ENCODE data around the gene ZNF573. TPM values are rescaled to one million over a fixed set of nuclear protein-coding genes. Genes with fewer than 3 reads are reported as not detected.
"Not testable (repeated sequence)": the region's sequence is repeated elsewhere in the genome, so short reads cannot be mapped to it uniquely, and the experiment has no call there.

Gene ZNF573
- 20.9 TPM for polyA plus RNA-seq (ENCODE audit: insufficient read length)
- long read RNA-seq, donor 1, partial matches to known transcripts, result 8 of 8 reads
- long read RNA-seq, donor 1, other reads (novel, unspliced or antisense), result 0 of 8 reads
- long read RNA-seq, donor 2, result 0 reads
- long read RNA-seq, donor 3, partial matches to known transcripts, result 10 of 10 reads
- long read RNA-seq, donor 3, other reads (novel, unspliced or antisense), result 0 of 10 reads
- long read RNA-seq, donor 4, result 0 reads
- long read RNA-seq, donor 5, partial matches to known transcripts, result 0 of 7 reads
- long read RNA-seq, donor 5, other reads (novel, unspliced or antisense), result 7 of 7 reads
- long read RNA-seq, donor 6, partial matches to known transcripts, result 27 of 27 reads
- long read RNA-seq, donor 6, other reads (novel, unspliced or antisense), result 0 of 27 reads
- long read RNA-seq, donor 7, partial matches to known transcripts, result 63 of 63 reads
- long read RNA-seq, donor 7, other reads (novel, unspliced or antisense), result 0 of 63 reads
- long read RNA-seq, donor 8, partial matches to known transcripts, result 0 of 1 reads
- long read RNA-seq, donor 8, other reads (novel, unspliced or antisense), result 0 of 1 reads

- DNase-seq, result peak; percentile 93
These were observed at the start of gene ZNF573 for GRCh38 chr19:37779127-37780005. ZNF573 (minus strand) TSS chr19:37779586; CDS start chr19:37773729, 5,857 bp downstream.

- DNase-seq, result peak; percentile 81
These were observed 38.0 kb upstream of the ZNF573 start for GRCh38 chr19:37817180-37817981.

GRCh38 chr19:37815611-37816010 lies 36.2 kb upstream of the ZNF573 start:
- DNase-seq, result not testable (repeated sequence)

- DNase-seq, result no peak
These were observed 34.0 kb upstream of the ZNF573 start for GRCh38 chr19:37813340-37813739.

GRCh38 chr19:37809366-37809765 lies 30.0 kb upstream of the ZNF573 start:
- DNase-seq, result no peak

GRCh38 chr19:37803249-37803840 lies 24.0 kb upstream of the ZNF573 start:
- no peak for DNase-seq

- DNase-seq, result no peak
These were observed 11.0 kb upstream of the ZNF573 start for GRCh38 chr19:37790244-37790925.

GRCh38 chr19:37778613-37779126 lies 716 bp downstream of the ZNF573 start:
- DNase-seq, result peak; percentile 18

GRCh38 chr19:37770985-37771384 lies 8.4 kb downstream of the ZNF573 start:
- no peak for DNase-seq

- no peak for DNase-seq
These were observed 15.9 kb downstream of the ZNF573 start for GRCh38 chr19:37763488-37763887.

GRCh38 chr19:37757683-37758082 lies 21.7 kb downstream of the ZNF573 start:
- not testable (repeated sequence) for DNase-seq

- DNase-seq, result no peak
These were observed 41.0 kb downstream of the ZNF573 start for GRCh38 chr19:37738371-37738770.

GRCh38 chr19:37725181-37725580 lies 54.2 kb downstream of the ZNF573 start:
- DNase-seq, result no peak

GRCh38 chr19:37719927-37720265 lies 59.5 kb downstream of the ZNF573 start:
- DNase-seq, result no peak

- DNase-seq, result peak; percentile 95
These were observed 60.1 kb downstream of the ZNF573 start, which contains the start of gene ZNF607 for GRCh38 chr19:37719111-37719926. ZNF607 (minus strand) TSS chr19:37719761; CDS start chr19:37711618, 8,143 bp downstream.

- DNase-seq, result peak; percentile 10
These were observed 61.1 kb downstream of the ZNF573 start for GRCh38 chr19:37718304-37718703.

GRCh38 chr19:37716140-37716539 lies 63.2 kb downstream of the ZNF573 start:
- DNase-seq, result no peak

GRCh38 chr19:37706052-37706605 lies 73.3 kb downstream of the ZNF573 start:
- no peak for DNase-seq

- no peak for DNase-seq
These were observed 80.3 kb downstream of the ZNF573 start for GRCh38 chr19:37699057-37699456.
